Hepatocyte (in vitro differentiated cells): ENCODE measurements around the gene DAB2.

Experiments used
- EZH2 ChIP-seq: fragments of 200-600 bp; sonication (generic); IDR thresholded peaks from 2 replicates; pipeline ENCODE4 v1.6.1; 2016; ENCODE audit warnings: antibody characterized with exemption, mild to moderate bottlenecking, borderline replicate concordance
- EZH2phosphoT487 ChIP-seq: fragments of 200-600 bp; sonication (generic); IDR thresholded peaks from one replicate; pipeline ENCODE4 v1.6.1; 2018; ENCODE audit warnings: antibody characterized with exemption, mild to moderate bottlenecking, low read depth, moderate library complexity; ENCODE audit not compliant: unreplicated experiment, severe bottlenecking
- TF ChIP-seq, protein P1 (sequence below): fragments of 200-600 bp; sonication (generic); IDR thresholded peaks from 2 replicates; pipeline ENCODE4 v1.5.1; 2016; ENCODE audit warnings: antibody characterized with exemption, mild to moderate bottlenecking; ENCODE audit not compliant: poor library complexity

DNA sequence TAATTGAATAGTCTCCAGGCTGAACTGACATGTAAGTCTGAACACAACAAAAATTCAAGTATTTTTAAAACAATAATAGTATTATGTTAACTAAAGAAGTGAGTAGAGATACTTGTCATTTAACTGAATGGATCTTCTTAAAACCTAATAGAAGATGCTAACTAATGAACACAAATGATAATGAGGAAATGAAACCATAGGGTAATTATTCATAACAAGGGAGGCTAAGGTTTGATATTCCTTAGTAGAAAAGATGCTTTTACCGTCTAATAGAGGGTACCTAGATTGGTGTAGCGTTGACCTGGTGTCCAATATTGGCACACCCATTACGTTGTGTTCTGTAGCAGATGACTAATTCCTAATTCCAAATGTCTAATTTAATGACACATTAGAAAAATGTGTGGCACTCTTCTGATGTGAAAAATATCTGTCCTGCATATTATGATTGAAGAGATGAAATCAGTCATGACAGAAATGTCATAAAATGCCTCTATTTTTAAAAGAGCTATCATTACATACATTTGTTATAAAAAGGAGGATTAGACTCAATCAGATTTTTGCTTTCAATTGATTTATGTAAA, 14.9 kb upstream of the DAB2 start:
- TF ChIP-seq, protein P1, sequence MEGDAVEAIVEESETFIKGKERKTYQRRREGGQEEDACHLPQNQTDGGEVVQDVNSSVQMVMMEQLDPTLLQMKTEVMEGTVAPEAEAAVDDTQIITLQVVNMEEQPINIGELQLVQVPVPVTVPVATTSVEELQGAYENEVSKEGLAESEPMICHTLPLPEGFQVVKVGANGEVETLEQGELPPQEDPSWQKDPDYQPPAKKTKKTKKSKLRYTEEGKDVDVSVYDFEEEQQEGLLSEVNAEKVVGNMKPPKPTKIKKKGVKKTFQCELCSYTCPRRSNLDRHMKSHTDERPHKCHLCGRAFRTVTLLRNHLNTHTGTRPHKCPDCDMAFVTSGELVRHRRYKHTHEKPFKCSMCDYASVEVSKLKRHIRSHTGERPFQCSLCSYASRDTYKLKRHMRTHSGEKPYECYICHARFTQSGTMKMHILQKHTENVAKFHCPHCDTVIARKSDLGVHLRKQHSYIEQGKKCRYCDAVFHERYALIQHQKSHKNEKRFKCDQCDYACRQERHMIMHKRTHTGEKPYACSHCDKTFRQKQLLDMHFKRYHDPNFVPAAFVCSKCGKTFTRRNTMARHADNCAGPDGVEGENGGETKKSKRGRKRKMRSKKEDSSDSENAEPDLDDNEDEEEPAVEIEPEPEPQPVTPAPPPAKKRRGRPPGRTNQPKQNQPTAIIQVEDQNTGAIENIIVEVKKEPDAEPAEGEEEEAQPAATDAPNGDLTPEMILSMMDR = no peak
- TF ChIP-seq EZH2 (no peak), EZH2phosphoT487 (no peak)
